Measurements from ENCODE around the gene MAVS. TPM values are rescaled to one million over a fixed set of nuclear protein-coding genes. Genes with fewer than 3 reads are reported as not detected.

Gene MAVS
- total and polyA plus RNA-seq, 4 donors = 13.2 to 39.6 (median 20.9) TPM

- TF ChIP-seq CTCF (IDR thresholded peaks at IDR 0.05; ENCODE audit: control extremely low read depth, extremely low read depth) = no peak
- H3K27me3 ChIP-seq (ENCODE audit: control insufficient read depth in 3 of 3, insufficient read depth in 3 of 3, low read length in 2 of 3) = no peaks in the 10 kb centered on the region
- peaks cover 0 to 50% (median 14%) of the 10 kb centered on the region in 5 donors for H3K4me1 ChIP-seq (ENCODE audit: control insufficient read depth in 5 of 5, insufficient read depth in 5 of 5, low read length in 5 of 5)
- no peak overlapping the region for H3K4me3 ChIP-seq
- peaks cover 0 to 59% (median 35%) of the 10 kb centered on the region in 4 donors for H3K36me3 ChIP-seq (ENCODE audit: control insufficient read depth in 4 of 4, insufficient read depth in 4 of 4, low read length in 4 of 4)
- H3K27ac ChIP-seq (ENCODE audit: low read depth in 1 of 2, low read length in 1 of 2) = peak overlapping the region in 1 of 2 donors; percentile 69
- ATAC-seq (ENCODE audit: insufficient read depth, low FRiP score) = no peak
- WGBS, 2 donors = 96 to 100% methylated on average over 4 of the region's 4 CpGs
- no peaks in the 10 kb centered on the region for H3K9me3 ChIP-seq (ENCODE audit: control insufficient read depth in 4 of 4, insufficient read depth in 3 of 4, low read length in 3 of 4)
- H3K9ac ChIP-seq (ENCODE audit: insufficient read depth in 1 of 2, low read length in 2 of 2) = no peak overlapping the region
- no peak for DNase-seq
These were observed 45.3 kb upstream of the MAVS start for GRCh38 chr20:3801299-3801698.

- H3K4me1 ChIP-seq (ENCODE audit: control insufficient read depth in 5 of 5, insufficient read depth in 5 of 5, low read length in 5 of 5) = peaks cover 0 to 50% (median 17%) of the 10 kb centered on the region in 5 donors
These were observed 44.8 kb upstream of the MAVS start for GRCh38 chr20:3801846-3802245.

GRCh38 chr20:3802524-3803239 is 44.0 kb upstream of the MAVS start:
- peaks cover under 1 to 55% (median 23%) of the 10 kb centered on the region in 5 donors for H3K4me1 ChIP-seq (ENCODE audit: control insufficient read depth in 5 of 5, insufficient read depth in 5 of 5, low read length in 5 of 5)
- no peak overlapping the region for H3K4me3 ChIP-seq
- WGBS, 2 donors = 73 to 86% methylated on average over 11 of the region's 11 CpGs
- H3K36me3 ChIP-seq (ENCODE audit: control insufficient read depth in 4 of 4, insufficient read depth in 4 of 4, low read length in 4 of 4) = peaks cover 0 to 57% (median 35%) of the 10 kb centered on the region in 4 donors
- ATAC-seq (ENCODE audit: insufficient read depth, low FRiP score) (no peak), DNase-seq (no peak)
- H3K9ac ChIP-seq (ENCODE audit: insufficient read depth in 1 of 2, low read length in 2 of 2) = no peak overlapping the region
- peak overlapping the region in 1 of 2 donors; percentile 69 for H3K27ac ChIP-seq (ENCODE audit: low read depth in 1 of 2, low read length in 1 of 2)
- TF ChIP-seq CTCF (IDR thresholded peaks at IDR 0.05; ENCODE audit: control extremely low read depth, extremely low read depth) = no peak
- H3K9me3 ChIP-seq (ENCODE audit: control insufficient read depth in 4 of 4, insufficient read depth in 3 of 4, low read length in 3 of 4) = no peaks in the 10 kb centered on the region
- no peaks in the 10 kb centered on the region for H3K27me3 ChIP-seq (ENCODE audit: control insufficient read depth in 3 of 3, insufficient read depth in 3 of 3, low read length in 2 of 3)

More at GRCh38 chr20:3801846-3802245, 44.8 kb upstream of the MAVS start:
- no peak overlapping the region for H3K4me3 ChIP-seq
- peaks cover 0 to 59% (median 35%) of the 10 kb centered on the region in 4 donors for H3K36me3 ChIP-seq (ENCODE audit: control insufficient read depth in 4 of 4, insufficient read depth in 4 of 4, low read length in 4 of 4)
- H3K9ac ChIP-seq (ENCODE audit: insufficient read depth in 1 of 2, low read length in 2 of 2) = no peak overlapping the region
- TF ChIP-seq CTCF (IDR thresholded peaks at IDR 0.05; ENCODE audit: control extremely low read depth, extremely low read depth) = no peak
- no peaks in the 10 kb centered on the region for H3K27me3 ChIP-seq (ENCODE audit: control insufficient read depth in 3 of 3, insufficient read depth in 3 of 3, low read length in 2 of 3)
- 83 to 88% methylated on average over 13 of the region's 13 CpGs for WGBS, 2 donors
- no peaks in the 10 kb centered on the region for H3K9me3 ChIP-seq (ENCODE audit: control insufficient read depth in 4 of 4, insufficient read depth in 3 of 4, low read length in 3 of 4)
- peak overlapping the region in 1 of 2 donors; percentile 69 for H3K27ac ChIP-seq (ENCODE audit: low read depth in 1 of 2, low read length in 1 of 2)
- ATAC-seq (ENCODE audit: insufficient read depth, low FRiP score) = no peak
- DNase-seq = no peak
